ENCODE results near the gene QARS1.
A peak's percentile ranks its signal among the peaks of the same experiment; 100 is the strongest.

The QARS1 gene

DNA sequence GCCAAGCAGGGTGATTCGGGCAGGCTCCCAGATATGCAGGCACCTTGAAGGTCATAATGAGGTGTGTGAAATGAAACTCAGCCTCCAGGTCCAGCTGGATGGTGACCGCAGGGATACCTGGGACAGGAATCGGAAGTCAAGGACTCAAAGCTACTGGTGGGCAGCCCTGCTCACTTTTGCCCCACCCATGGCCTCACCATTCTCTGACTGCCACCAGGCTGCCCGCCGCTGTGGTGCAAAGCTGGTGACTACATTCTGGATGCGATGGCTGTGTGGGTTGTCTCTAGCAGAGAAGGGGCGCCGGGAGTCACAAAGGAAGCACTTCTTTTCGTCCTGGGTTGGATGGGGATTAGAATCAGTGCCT lies 27.5 kb upstream of the QARS1 start:
- peaks cover 3% of the 10 kb centered on the region for H3K4me1 ChIP-seq (ENCODE audit: control insufficient read depth, insufficient read depth, low read length)
- no peaks in the 10 kb centered on the region for H3K27me3 ChIP-seq (ENCODE audit: control insufficient read depth, insufficient read depth, low read length)
- H3K9me3 ChIP-seq (ENCODE audit: control insufficient read depth, insufficient read depth, low read length), result no peaks in the 10 kb centered on the region
- peak overlapping the region; percentile 88 for H3K27ac ChIP-seq (ENCODE audit: low read depth, low read length)
- peaks cover 17% of the 10 kb centered on the region; the same call in 1 of the 2 replicates for H3K36me3 ChIP-seq (ENCODE audit: control insufficient read depth, insufficient read depth, low read length)
- no peak overlapping the region for H3K9ac ChIP-seq (ENCODE audit: low read depth, low read length)
- peak overlapping the region; percentile 88 for H3K4me3 ChIP-seq (ENCODE audit: low read depth, low read length)

DNA sequence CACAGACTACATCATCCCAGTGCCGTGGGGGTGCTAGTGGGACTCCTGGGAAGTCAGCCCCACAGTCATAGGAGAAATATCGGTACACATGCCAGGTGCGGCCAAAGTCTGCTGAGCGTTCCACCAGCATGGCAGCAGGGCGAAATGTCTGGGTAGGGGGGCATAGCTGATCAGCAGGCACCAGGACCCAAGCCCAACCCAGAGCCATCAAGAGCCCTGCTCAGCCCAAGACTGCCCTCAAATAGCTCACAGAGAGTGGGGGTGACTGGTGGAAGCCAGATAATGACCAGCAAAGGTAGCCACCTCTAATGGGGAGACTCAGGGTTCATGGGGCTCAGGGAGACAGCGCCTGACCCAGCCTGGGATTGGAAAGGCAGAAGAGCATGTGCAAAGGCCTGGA lies 27.0 kb upstream of the QARS1 start:
- Histone ChIP-seq H3K9ac (ENCODE audit: low read depth, low read length) (no peak overlapping the region), H3K9me3 (ENCODE audit: control insufficient read depth, insufficient read depth, low read length) (no peaks in the 10 kb centered on the region), H3K4me1 (ENCODE audit: control insufficient read depth, insufficient read depth, low read length) (peaks cover 3% of the 10 kb centered on the region), H3K27ac (ENCODE audit: low read depth, low read length) (no peak overlapping the region), H3K4me3 (ENCODE audit: low read depth, low read length) (no peak overlapping the region), H3K27me3 (ENCODE audit: control insufficient read depth, insufficient read depth, low read length) (no peaks in the 10 kb centered on the region), H3K36me3 (ENCODE audit: control insufficient read depth, insufficient read depth, low read length) (peaks cover 17% of the 10 kb centered on the region; the same call in 1 of the 2 replicates)

DNA sequence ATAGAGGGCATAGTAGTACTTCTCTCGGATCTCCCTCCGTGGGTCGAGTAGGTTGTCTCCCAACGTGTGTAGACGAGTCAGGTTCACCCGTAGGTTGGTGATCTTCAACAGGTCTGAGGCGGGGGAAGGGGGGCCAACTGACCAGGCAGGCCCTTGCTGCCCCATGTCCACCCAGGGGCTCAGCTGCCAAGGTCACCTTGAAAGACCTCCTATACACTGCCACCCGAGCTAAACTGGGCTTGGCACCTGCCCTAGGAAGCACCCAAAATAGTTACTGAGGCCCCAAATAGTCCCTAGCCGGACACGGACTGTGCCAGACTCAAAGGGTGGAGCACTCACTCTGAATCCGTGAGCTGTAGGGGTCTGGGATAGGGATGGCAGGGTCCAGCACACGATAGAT lies 26.5 kb upstream of the QARS1 start:
- Histone ChIP-seq H3K9ac (ENCODE audit: low read depth, low read length) (no peak overlapping the region), H3K4me3 (ENCODE audit: low read depth, low read length) (no peak overlapping the region), H3K27ac (ENCODE audit: low read depth, low read length) (no peak overlapping the region), H3K9me3 (ENCODE audit: control insufficient read depth, insufficient read depth, low read length) (no peaks in the 10 kb centered on the region), H3K27me3 (ENCODE audit: control insufficient read depth, insufficient read depth, low read length) (no peaks in the 10 kb centered on the region), H3K36me3 (ENCODE audit: control insufficient read depth, insufficient read depth, low read length) (peaks cover 21% of the 10 kb centered on the region), H3K4me1 (ENCODE audit: control insufficient read depth, insufficient read depth, low read length) (peaks cover 3% of the 10 kb centered on the region)

DNA sequence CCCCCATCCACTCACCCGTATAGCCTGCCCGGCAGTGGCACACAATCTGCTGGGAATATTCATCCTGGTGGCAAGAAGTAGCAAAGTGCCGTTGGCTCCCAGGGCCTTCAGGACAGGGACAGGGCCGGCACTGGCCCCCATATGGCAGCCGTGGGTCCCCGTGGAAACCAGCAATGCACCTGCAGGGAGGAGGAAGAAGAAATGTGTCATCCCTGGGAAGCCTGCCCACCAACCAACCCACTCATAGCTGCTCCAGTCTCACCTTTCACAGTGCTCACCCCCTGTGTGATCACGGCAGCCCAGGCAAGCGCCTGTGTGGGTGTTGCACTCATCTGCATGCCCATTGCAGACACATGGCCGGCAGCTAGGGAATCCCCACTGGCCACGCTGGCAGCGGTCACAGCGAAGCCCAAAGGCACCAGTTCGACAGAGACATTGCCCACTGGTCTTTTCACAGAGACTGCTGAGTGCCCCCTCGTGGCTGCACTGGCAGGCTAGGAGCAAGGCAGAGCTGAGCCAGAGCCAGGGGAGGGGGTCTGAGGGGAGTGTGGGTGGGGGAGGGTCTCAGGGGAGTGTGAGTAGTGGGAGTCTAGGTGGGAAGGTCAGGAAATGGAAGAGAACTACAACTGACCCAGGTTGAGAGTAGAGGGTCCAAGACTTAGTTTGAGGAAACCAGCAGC lies 20.6 kb upstream of the QARS1 start:
- H3K9me3 ChIP-seq (ENCODE audit: control insufficient read depth, insufficient read depth, low read length), result no peaks in the 10 kb centered on the region
- no peak overlapping the region for H3K9ac ChIP-seq (ENCODE audit: low read depth, low read length)
- H3K27ac ChIP-seq (ENCODE audit: low read depth, low read length), result no peak overlapping the region
- H3K4me1 ChIP-seq (ENCODE audit: control insufficient read depth, insufficient read depth, low read length), result no peaks in the 10 kb centered on the region
- no peaks in the 10 kb centered on the region for H3K27me3 ChIP-seq (ENCODE audit: control insufficient read depth, insufficient read depth, low read length)
- H3K36me3 ChIP-seq (ENCODE audit: control insufficient read depth, insufficient read depth, low read length), result peaks cover 56% of the 10 kb centered on the region
- H3K4me3 ChIP-seq (ENCODE audit: low read depth, low read length), result no peak overlapping the region

- Histone ChIP-seq H3K27ac (ENCODE audit: low read depth, low read length) (no peak overlapping the region), H3K36me3 (ENCODE audit: control insufficient read depth, insufficient read depth, low read length) (peaks cover 53% of the 10 kb centered on the region), H3K9me3 (ENCODE audit: control insufficient read depth, insufficient read depth, low read length) (no peaks in the 10 kb centered on the region)
Observed at GRCh38 chr3:49124203-49124602, 19.6 kb upstream of the QARS1 start.

GRCh38 chr3:49123687-49124086 lies 19.1 kb upstream of the QARS1 start:
- no peak overlapping the region for H3K4me3 ChIP-seq (ENCODE audit: low read depth, low read length)
- H3K36me3 ChIP-seq (ENCODE audit: control insufficient read depth, insufficient read depth, low read length), result peaks cover 57% of the 10 kb centered on the region

More at GRCh38 chr3:49124203-49124602, 19.6 kb upstream of the QARS1 start:
- Histone ChIP-seq H3K4me1 (ENCODE audit: control insufficient read depth, insufficient read depth, low read length) (no peaks in the 10 kb centered on the region), H3K4me3 (ENCODE audit: low read depth, low read length) (no peak overlapping the region), H3K27me3 (ENCODE audit: control insufficient read depth, insufficient read depth, low read length) (no peaks in the 10 kb centered on the region), H3K9ac (ENCODE audit: low read depth, low read length) (no peak overlapping the region)

DNA sequence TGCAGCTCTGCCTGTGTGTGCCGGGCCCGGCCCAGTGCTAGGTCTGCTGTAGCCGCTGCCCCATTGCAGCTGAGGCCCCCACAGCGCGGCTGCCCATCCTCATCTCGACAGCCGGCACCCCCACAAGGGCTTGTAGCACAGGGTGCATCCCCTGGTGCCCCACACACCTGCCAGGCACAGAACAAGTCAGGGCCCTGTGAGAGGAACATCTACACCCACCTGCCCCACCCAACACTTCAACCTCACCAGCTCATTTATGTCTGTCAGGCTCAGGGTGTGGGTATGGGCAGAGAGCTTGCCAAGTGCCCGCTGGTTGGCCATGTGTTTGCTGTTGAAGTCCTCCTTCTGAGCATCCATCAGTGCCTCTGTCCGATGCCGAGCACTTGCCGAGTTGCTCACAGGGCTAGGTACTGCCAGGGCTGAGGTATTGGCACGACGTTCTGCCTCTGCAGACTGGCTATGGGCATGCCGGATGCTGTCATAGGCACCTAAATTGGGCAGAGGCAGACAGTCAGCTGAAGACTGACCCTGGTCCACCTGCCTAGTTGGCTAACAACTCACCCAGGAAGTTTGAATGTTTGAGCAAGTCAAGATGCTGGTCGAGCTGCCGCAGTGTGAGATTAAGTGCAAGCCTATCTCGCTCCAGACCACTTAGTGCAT lies 18.5 kb upstream of the QARS1 start:
- Histone ChIP-seq H3K4me3 (ENCODE audit: low read depth, low read length) (no peak overlapping the region), H3K27ac (ENCODE audit: low read depth, low read length) (no peak overlapping the region), H3K9ac (ENCODE audit: low read depth, low read length) (no peak overlapping the region), H3K36me3 (ENCODE audit: control insufficient read depth, insufficient read depth, low read length) (peaks cover 56% of the 10 kb centered on the region), H3K27me3 (ENCODE audit: control insufficient read depth, insufficient read depth, low read length) (no peaks in the 10 kb centered on the region), H3K4me1 (ENCODE audit: control insufficient read depth, insufficient read depth, low read length) (no peaks in the 10 kb centered on the region), H3K9me3 (ENCODE audit: control insufficient read depth, insufficient read depth, low read length) (no peaks in the 10 kb centered on the region)

More at GRCh38 chr3:49123687-49124086, 19.1 kb upstream of the QARS1 start:
- Histone ChIP-seq H3K9me3 (ENCODE audit: control insufficient read depth, insufficient read depth, low read length) (no peaks in the 10 kb centered on the region), H3K27me3 (ENCODE audit: control insufficient read depth, insufficient read depth, low read length) (no peaks in the 10 kb centered on the region), H3K27ac (ENCODE audit: low read depth, low read length) (no peak overlapping the region), H3K9ac (ENCODE audit: low read depth, low read length) (no peak overlapping the region), H3K4me1 (ENCODE audit: control insufficient read depth, insufficient read depth, low read length) (no peaks in the 10 kb centered on the region)

- Histone ChIP-seq H3K4me3 (ENCODE audit: low read depth, low read length) (no peak overlapping the region), H3K27me3 (ENCODE audit: control insufficient read depth, insufficient read depth, low read length) (no peaks in the 10 kb centered on the region), H3K9me3 (ENCODE audit: control insufficient read depth, insufficient read depth, low read length) (no peaks in the 10 kb centered on the region), H3K27ac (ENCODE audit: low read depth, low read length) (no peak overlapping the region), H3K9ac (ENCODE audit: low read depth, low read length) (no peak overlapping the region), H3K4me1 (ENCODE audit: control insufficient read depth, insufficient read depth, low read length) (no peaks in the 10 kb centered on the region), H3K36me3 (ENCODE audit: control insufficient read depth, insufficient read depth, low read length) (peaks cover 62% of the 10 kb centered on the region)
Observed at GRCh38 chr3:49122451-49122850, 17.9 kb upstream of the QARS1 start.

GRCh38 chr3:49122022-49122421 lies 17.5 kb upstream of the QARS1 start:
- no peaks in the 10 kb centered on the region for H3K9me3 ChIP-seq (ENCODE audit: control insufficient read depth, insufficient read depth, low read length)
- H3K4me1 ChIP-seq (ENCODE audit: control insufficient read depth, insufficient read depth, low read length), result no peaks in the 10 kb centered on the region
- H3K36me3 ChIP-seq (ENCODE audit: control insufficient read depth, insufficient read depth, low read length), result peaks cover 66% of the 10 kb centered on the region
- no peak overlapping the region for H3K9ac ChIP-seq (ENCODE audit: low read depth, low read length)
- no peaks in the 10 kb centered on the region for H3K27me3 ChIP-seq (ENCODE audit: control insufficient read depth, insufficient read depth, low read length)
- H3K27ac ChIP-seq (ENCODE audit: low read depth, low read length), result no peak overlapping the region
- H3K4me3 ChIP-seq (ENCODE audit: low read depth, low read length), result no peak overlapping the region

DNA sequence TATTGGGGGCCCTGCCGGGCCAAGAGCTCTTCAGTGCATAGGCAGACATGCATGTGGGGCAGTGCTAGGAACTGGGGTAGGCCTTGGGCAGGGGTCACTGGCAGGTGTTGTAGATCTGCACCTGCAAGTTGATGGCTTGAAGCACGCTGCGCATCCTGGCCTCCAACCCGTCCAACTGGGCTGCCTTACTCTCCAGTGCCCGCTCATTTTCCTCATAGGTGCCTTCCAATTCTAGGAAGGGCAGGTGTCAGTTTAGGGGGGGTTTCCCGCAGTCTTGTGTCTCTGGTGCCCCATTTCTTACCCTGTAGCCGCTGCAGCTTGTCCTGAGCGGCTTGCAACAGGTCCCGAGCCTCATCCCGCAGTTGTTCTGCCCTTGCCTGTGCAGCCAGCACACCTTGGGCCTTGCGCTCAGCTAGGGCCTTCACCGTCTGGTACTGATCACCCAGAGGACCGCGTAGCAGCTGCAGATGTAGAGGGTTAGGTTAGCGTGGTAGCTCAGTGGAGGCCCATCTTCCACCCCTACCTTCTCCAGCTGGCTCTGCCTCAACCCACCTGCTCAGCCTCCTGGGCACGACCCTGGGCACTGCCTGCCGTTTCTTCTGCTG lies 16.7 kb upstream of the QARS1 start:
- H3K4me3 ChIP-seq (ENCODE audit: low read depth, low read length), result peak overlapping the region; percentile 97
- H3K4me1 ChIP-seq (ENCODE audit: control insufficient read depth, insufficient read depth, low read length), result no peaks in the 10 kb centered on the region
- no peaks in the 10 kb centered on the region for H3K9me3 ChIP-seq (ENCODE audit: control insufficient read depth, insufficient read depth, low read length)
- H3K27ac ChIP-seq (ENCODE audit: low read depth, low read length), result peak overlapping the region; percentile 96
- H3K36me3 ChIP-seq (ENCODE audit: control insufficient read depth, insufficient read depth, low read length), result peaks cover 72% of the 10 kb centered on the region
- no peaks in the 10 kb centered on the region for H3K27me3 ChIP-seq (ENCODE audit: control insufficient read depth, insufficient read depth, low read length)
- H3K9ac ChIP-seq (ENCODE audit: low read depth, low read length), result peak overlapping the region; percentile 30

DNA sequence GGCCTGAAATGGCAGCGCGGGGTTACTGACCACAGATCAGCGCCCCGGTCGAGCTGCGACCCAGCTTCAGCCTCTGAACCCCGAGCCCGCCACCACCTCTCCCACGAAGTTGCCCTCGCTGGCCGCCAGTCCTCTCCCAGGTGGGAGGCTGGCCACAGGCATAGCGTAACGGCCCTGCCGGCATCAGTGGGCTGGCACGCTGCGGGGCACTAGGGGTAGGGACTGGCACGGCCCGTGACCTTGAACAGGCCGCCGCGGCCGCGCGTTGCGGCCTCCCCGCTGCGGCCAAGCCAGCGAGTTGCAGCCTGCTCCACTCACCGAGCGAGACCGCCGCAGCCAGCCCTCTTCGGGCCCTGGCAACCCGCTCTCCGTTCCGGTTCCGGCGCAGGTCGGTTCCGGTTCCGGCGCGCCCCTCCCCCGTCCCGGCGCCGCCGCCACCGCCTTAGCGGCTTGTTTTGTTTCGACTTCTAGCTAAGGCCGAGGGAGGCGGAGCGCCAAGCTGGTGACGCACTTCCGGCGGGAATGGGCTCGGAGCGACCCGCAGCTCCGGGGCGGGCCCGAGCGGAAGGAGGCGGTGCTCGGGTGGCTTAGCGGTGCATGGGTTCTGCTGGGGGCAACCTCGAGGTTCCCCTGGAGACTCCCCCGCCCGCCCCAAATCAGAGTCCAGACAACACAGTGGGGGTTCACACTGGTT lies 16.0 kb upstream of the QARS1 start, which contains the start of gene USP19:
USP19 (minus strand) TSS at position 386 of the 694 bp plus-strand sequence. CDS start 1,678 bp downstream, outside the sequence.
- H3K9me3 ChIP-seq (ENCODE audit: control insufficient read depth, insufficient read depth, low read length), result no peaks in the 10 kb centered on the region
- H3K4me1 ChIP-seq (ENCODE audit: control insufficient read depth, insufficient read depth, low read length), result no peaks in the 10 kb centered on the region
- H3K27me3 ChIP-seq (ENCODE audit: control insufficient read depth, insufficient read depth, low read length), result no peaks in the 10 kb centered on the region
- peak within 1 kb of the TSS; percentile 94 for H3K9ac ChIP-seq (ENCODE audit: low read depth, low read length)
- H3K36me3 ChIP-seq (ENCODE audit: control insufficient read depth, insufficient read depth, low read length), result peaks cover 72% of the 10 kb centered on the region
- H3K27ac ChIP-seq (ENCODE audit: low read depth, low read length), result peak within 1 kb of the TSS; percentile 96
- peak within 1 kb of the TSS; percentile 97 for H3K4me3 ChIP-seq (ENCODE audit: low read depth, low read length)
